Measurements from ENCODE around the gene CEMP1.

- TF ChIP-seq CTCF (IDR thresholded peaks at IDR 0.05) = no peak
- no peak for TF ChIP-seq ZFX (IDR thresholded peaks at IDR 0.05; ENCODE audit: borderline replicate concordance)
Observed at GRCh38 chr16:2532494-2533141, 1.4 kb upstream of the CEMP1 start.

Data from 22Rv1 (cell line).